PC-3 (cell line): ENCODE measurements around the gene APMAP. TPM values are rescaled to one million over a fixed set of nuclear protein-coding genes. Genes with fewer than 3 reads are reported as not detected.

Experiments
- ATAC-seq: fragments of 200-7000 bp; cut with Tn5 transposase; 2 replicates; pipeline ENCODE4 v1.9.1; 2020; ENCODE audit warnings: mild to moderate bottlenecking, moderate library complexity
- BruUV-seq: library from RNA; stranded (reverse); fragments of 400-500 nt; replicated peaks from 2 replicates; lab custom pipeline; 2021; lab: Mats Ljungman, UMichigan
- CTCF ChIA-PET: fragments of 300-600 bp; sonication (Branson Sonifier 250); formaldehyde crosslinking; loops from one replicate; lab custom pipeline; 2022; ENCODE audit warnings: antibody characterized with exemption; lab: Charles Lee
- POLR2A ChIA-PET: fragments of 300-600 bp; sonication (Branson Sonifier 250); formaldehyde crosslinking; loops from one replicate; lab custom pipeline; 2022; ENCODE audit warnings: antibody characterized with exemption; ENCODE audit not compliant: unreplicated experiment; lab: Charles Lee
- DNase-seq: peaks from one replicate; pipeline ENCODE4 v3.0.0-alpha.2; 2015
- H2AFZ ChIP-seq: fragments of 300-600 bp; sonication (generic); 2 replicates; pipeline ENCODE4 v1.6.0; 2016; ENCODE audit warnings: antibody characterized with exemption, low read length
- H3F3A ChIP-seq: fragments of 300-600 bp; sonication (generic); one replicate; pipeline ENCODE4 v1.6.0; 2017; ENCODE audit warnings: antibody characterized with exemption, low read length, control low read depth, mild to moderate bottlenecking; ENCODE audit not compliant: unreplicated experiment
- H3K27ac ChIP-seq: fragments of 300-600 bp; sonication (generic); 2 replicates; pipeline ENCODE4 v1.5.1; 2016; ENCODE audit warnings: mild to moderate bottlenecking, low read length
- H3K27me3 ChIP-seq: fragments of 300-600 bp; sonication (generic); 2 replicates; pipeline ENCODE4 v1.6.1; 2016; ENCODE audit warnings: low read length, mixed read lengths
- H3K36me3 ChIP-seq: fragments of 300-600 bp; sonication (generic); 2 replicates; pipeline ENCODE4 v1.6.1; 2016; ENCODE audit warnings: low read depth, mixed run types, low read length, mixed read lengths
- H3K4me1 ChIP-seq: fragments of 300-600 bp; sonication (generic); 2 replicates; pipeline ENCODE4 v1.5.1; 2016; ENCODE audit warnings: low read length; ENCODE audit not compliant: insufficient read depth
- H3K4me2 ChIP-seq: fragments of 300-600 bp; sonication (generic); 2 replicates; pipeline ENCODE4 v1.6.0; 2016; ENCODE audit warnings: low read length
- H3K4me3 ChIP-seq: fragments of 300-600 bp; sonication (generic); 2 replicates; pipeline ENCODE4 v1.5.1; 2016; ENCODE audit warnings: mild to moderate bottlenecking, low read length, mixed read lengths
- H3K79me2 ChIP-seq: fragments of 300-600 bp; sonication (generic); 2 replicates; pipeline ENCODE4 v1.6.1; 2017; ENCODE audit warnings: low read length, mixed read lengths
- H3K9ac ChIP-seq: fragments of 300-600 bp; sonication (generic); 2 replicates; pipeline ENCODE4 v1.6.0; 2016; ENCODE audit warnings: mild to moderate bottlenecking, low read length
- H3K9me2 ChIP-seq: fragments of 300-600 bp; sonication (generic); replicated peaks from 2 replicates; pipeline ENCODE4 v1.6.1; 2016; ENCODE audit warnings: mixed run types, low read length, mixed read lengths
- H3K9me3 ChIP-seq: fragments of 300-600 bp; sonication (generic); 2 replicates; pipeline ENCODE4 v1.6.1; 2016; ENCODE audit warnings: low read length, mixed read lengths
- H4K20me1 ChIP-seq: fragments of 300-600 bp; sonication (generic); 2 replicates; pipeline ENCODE4 v1.6.1; 2016; ENCODE audit warnings: low read length, mixed read lengths
- EZH2 ChIP-seq: fragments of 300-600 bp; sonication (generic); IDR thresholded peaks from one replicate; pipeline ENCODE4 v1.6.1; 2017; ENCODE audit warnings: antibody characterized with exemption, mild to moderate bottlenecking, low read length; ENCODE audit not compliant: unreplicated experiment
- EZH2phosphoT487 ChIP-seq: fragments of 300-600 bp; sonication (generic); IDR thresholded peaks from 2 replicates; pipeline ENCODE4 v1.6.1; 2018; ENCODE audit warnings: mild to moderate bottlenecking, antibody characterized with exemption, low read length, borderline replicate concordance
- intact Hi-C: fragments of 100-400 bp; cut with micrococcal nuclease; formaldehyde crosslinking; loops from 2 replicates; pipeline ENCODE4 v1.9.0; 2023
- total RNA-seq: library from RNA; depleted of rRNA; stranded (reverse); fragments of >200 nt; gene quantifications from 2 replicates; pipeline ENCODE4 v1.2.3, GENCODE V29; 2014
- TF ChIP-seq, protein P1 (sequence below): fragments of 300-600 bp; sonication (generic); conservative IDR thresholded peaks from 2 replicates; pipeline ENCODE4 v1.5.1; 2017; ENCODE audit warnings: antibody characterized with exemption, low read depth, mild to moderate bottlenecking, low read length

APMAP gene
- total RNA-seq, 1 experiment from 2014 or later: 134 TPM

DNA sequence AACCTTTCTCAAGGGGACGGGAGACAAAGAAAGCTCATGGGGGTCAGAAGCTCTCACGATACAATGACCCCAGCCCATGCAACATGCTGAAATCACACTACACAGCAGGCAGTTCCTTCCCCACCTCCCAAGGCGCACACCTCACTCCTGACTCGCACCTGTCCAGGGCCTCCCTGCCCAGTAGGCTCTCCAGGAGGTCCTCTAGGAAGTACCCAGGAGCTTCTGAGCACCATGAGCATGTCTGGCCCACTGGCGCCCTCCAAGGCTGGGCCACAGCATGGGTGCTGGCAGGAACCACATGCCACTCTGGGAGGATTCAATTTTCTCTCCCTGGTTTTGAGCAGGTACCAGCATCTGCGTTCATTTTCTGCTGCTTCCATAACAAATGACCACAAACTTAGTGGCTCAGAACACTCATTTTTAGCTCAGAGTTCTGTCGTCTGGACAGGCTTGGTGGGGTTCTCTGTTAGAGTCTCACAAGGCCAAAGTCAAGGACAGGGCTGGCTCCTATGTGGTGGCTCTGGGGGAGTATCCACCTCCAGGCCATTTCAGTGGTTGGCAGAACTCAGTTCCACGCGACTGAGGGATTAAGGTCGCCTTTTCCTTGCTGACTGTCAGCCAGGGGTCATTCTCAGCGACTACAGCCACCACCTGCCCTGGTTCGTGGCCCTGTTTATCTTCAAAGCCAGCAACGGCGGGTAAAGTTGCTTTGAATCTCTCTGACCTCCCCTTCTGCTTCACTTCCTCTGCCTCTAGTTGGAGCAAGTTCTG lies 32.7 kb upstream of the APMAP start:
- Histone ChIP-seq H3K36me3 (no peaks in the 10 kb centered on the region), H3K9me2 (no peaks in the 10 kb centered on the region), H3K4me1 (peaks cover 8% of the 10 kb centered on the region; the same call in 1 of the 2 replicates), H2AFZ (no peak overlapping the region), H3K4me3 (no peak overlapping the region), H4K20me1 (no peaks in the 10 kb centered on the region), H3K9me3 (no peaks in the 10 kb centered on the region), H3K27ac (no peak overlapping the region), H3K9ac (no peak overlapping the region), H3K27me3 (no peaks in the 10 kb centered on the region), H3K79me2 (no peaks in the 10 kb centered on the region), H3F3A (no peaks in the 10 kb centered on the region), H3K4me2 (no peak overlapping the region)
- DNase-seq (no peak), ATAC-seq (no peak)
- CTCF ChIA-PET: no interaction called here
- no TSS peak for BruUV-seq
- TF ChIP-seq EZH2 (no peak), EZH2phosphoT487 (no peak)
- TF ChIP-seq, protein P1, sequence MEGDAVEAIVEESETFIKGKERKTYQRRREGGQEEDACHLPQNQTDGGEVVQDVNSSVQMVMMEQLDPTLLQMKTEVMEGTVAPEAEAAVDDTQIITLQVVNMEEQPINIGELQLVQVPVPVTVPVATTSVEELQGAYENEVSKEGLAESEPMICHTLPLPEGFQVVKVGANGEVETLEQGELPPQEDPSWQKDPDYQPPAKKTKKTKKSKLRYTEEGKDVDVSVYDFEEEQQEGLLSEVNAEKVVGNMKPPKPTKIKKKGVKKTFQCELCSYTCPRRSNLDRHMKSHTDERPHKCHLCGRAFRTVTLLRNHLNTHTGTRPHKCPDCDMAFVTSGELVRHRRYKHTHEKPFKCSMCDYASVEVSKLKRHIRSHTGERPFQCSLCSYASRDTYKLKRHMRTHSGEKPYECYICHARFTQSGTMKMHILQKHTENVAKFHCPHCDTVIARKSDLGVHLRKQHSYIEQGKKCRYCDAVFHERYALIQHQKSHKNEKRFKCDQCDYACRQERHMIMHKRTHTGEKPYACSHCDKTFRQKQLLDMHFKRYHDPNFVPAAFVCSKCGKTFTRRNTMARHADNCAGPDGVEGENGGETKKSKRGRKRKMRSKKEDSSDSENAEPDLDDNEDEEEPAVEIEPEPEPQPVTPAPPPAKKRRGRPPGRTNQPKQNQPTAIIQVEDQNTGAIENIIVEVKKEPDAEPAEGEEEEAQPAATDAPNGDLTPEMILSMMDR: no peak
- POLR2A ChIA-PET: no interaction called here
- intact Hi-C loops: no loop called here

DNA sequence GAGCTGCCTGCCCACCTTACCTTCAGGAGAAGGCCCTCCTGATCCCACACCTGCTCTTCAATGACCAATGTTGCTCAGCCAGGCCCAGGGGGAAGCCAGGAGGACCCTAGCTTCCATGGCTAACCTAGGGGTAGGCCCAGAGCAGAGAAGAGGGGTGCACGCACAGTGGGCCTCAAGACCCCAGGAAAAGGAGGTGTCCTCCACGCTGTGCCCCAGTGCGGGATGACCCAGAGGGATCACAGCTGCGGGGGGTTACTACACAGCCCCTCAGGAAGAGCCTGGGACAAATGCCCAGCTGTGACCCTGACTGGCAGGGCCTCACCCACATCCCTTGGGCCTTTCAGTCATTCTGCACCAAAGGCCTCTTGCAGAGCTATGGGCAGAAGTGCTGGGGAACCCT lies 31.6 kb upstream of the APMAP start:
- BruUV-seq: no TSS peak
- Histone ChIP-seq H3K9ac (no peak overlapping the region), H3K27me3 (no peaks in the 10 kb centered on the region), H3F3A (no peaks in the 10 kb centered on the region), H2AFZ (no peak overlapping the region), H3K36me3 (no peaks in the 10 kb centered on the region), H3K79me2 (no peaks in the 10 kb centered on the region), H3K4me3 (no peak overlapping the region), H3K9me3 (no peaks in the 10 kb centered on the region), H3K27ac (no peak overlapping the region), H3K4me2 (no peak overlapping the region), H3K9me2 (no peaks in the 10 kb centered on the region), H3K4me1 (peaks cover 8% of the 10 kb centered on the region; the same call in 1 of the 2 replicates), H4K20me1 (no peaks in the 10 kb centered on the region)
- DNase-seq (no peak), ATAC-seq (no peak)
- no peak for TF ChIP-seq EZH2phosphoT487
- TF ChIP-seq, protein P1: no peak
- TF ChIP-seq EZH2: no peak
- POLR2A ChIA-PET: no interaction called here
- CTCF ChIA-PET: no interaction called here
- intact Hi-C loops: no loop called here

DNA sequence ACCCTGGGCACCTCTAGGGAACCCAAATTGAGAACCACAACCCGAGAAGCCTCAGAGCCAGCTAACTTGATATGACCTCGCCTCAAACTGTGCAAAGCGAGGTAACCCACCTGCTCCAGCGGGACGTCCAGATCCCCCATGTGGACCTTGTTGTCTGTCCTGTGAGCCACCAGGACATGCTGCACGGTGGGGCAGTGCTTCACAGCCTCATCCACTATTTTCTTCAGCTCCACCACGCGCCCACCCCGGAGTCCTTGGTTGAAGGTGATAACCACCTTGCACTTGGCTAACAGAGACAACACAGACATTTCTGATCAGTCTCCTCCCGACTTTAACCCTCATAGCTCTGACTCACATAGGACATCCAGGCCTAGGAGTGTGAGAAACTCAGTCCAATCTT lies 30.8 kb upstream of the APMAP start:
- Histone ChIP-seq H3K27me3 (no peaks in the 10 kb centered on the region), H4K20me1 (no peaks in the 10 kb centered on the region), H3K9me2 (no peaks in the 10 kb centered on the region), H3F3A (no peaks in the 10 kb centered on the region), H3K36me3 (no peaks in the 10 kb centered on the region), H3K9me3 (no peaks in the 10 kb centered on the region), H3K4me3 (no peak overlapping the region), H3K9ac (no peak overlapping the region), H3K27ac (no peak overlapping the region), H3K4me2 (no peak overlapping the region), H2AFZ (no peak overlapping the region), H3K4me1 (peaks cover 8% of the 10 kb centered on the region; the same call in 1 of the 2 replicates), H3K79me2 (no peaks in the 10 kb centered on the region)
- ChIA-PET CTCF (no interaction called here), POLR2A (no interaction called here)
- TF ChIP-seq EZH2: no peak
- TF ChIP-seq EZH2phosphoT487: no peak
- TF ChIP-seq, protein P1: no peak
- ATAC-seq: no peak
- intact Hi-C loops: no loop called here
- DNase-seq: no peak
- no TSS peak for BruUV-seq
